Kidney (tissue), 14 donors: Measurements from ENCODE around the gene CYTH2. TPM values are rescaled to one million over a fixed set of nuclear protein-coding genes. Genes with fewer than 3 reads are reported as not detected.

ENCODE experiments used
- DNase-seq, 5 donors: peaks; one replicate each; pipeline ENCODE4 v3.0.0-alpha.2; 2013 to 2020
- FAIRE-seq: peaks from 2 replicates; lab custom pipeline; 2012; peaks lifted over from hg19 to GRCh38; lab: Jason Lieb, UNC
- H3K27ac ChIP-seq, 2 donors: one replicate each; pipeline ENCODE4 v1.7.0; 2013; ENCODE audit warnings: low read depth in 2 of 2, low read length in 2 of 2, inconsistent platforms in 1 of 2
- H3K27me3 ChIP-seq: one replicate; pipeline ENCODE4 v1.7.1; 2013; ENCODE audit warnings: low read length, inconsistent platforms; ENCODE audit not compliant: control insufficient read depth, insufficient read depth
- H3K36me3 ChIP-seq, 3 donors: one replicate each; pipeline versions ENCODE4 v1.7.0 to v1.7.1; 2013; ENCODE audit warnings: low read length in 3 of 3, control low read depth in 1 of 3, inconsistent platforms in 1 of 3; ENCODE audit not compliant: insufficient read depth in 3 of 3, control insufficient read depth in 2 of 3
- H3K4me1 ChIP-seq, 3 donors: one replicate each; pipeline versions ENCODE4 v1.7.0 to v1.7.1; 2013; ENCODE audit warnings: low read length in 3 of 3, inconsistent platforms in 1 of 3, low read depth in 1 of 3; ENCODE audit not compliant: control insufficient read depth in 2 of 3, insufficient read depth in 2 of 3
- H3K4me3 ChIP-seq, 3 donors: one replicate each; pipeline versions ENCODE4 v1.7.0 to v1.8.1; 2013; ENCODE audit warnings: low read length in 3 of 3, control low read depth in 1 of 3, inconsistent platforms in 1 of 3
- H3K9ac ChIP-seq, 3 donors: one replicate each; pipeline versions ENCODE4 v1.7.0 to v1.7.1; 2013; ENCODE audit warnings: low read length in 3 of 3, control low read depth in 1 of 3, inconsistent platforms in 1 of 3
- H3K9me3 ChIP-seq, 3 donors: one replicate each; pipeline versions ENCODE4 v1.7.0 to v1.7.1; 2013; ENCODE audit warnings: low read length in 3 of 3, control low read depth in 1 of 3, inconsistent platforms in 1 of 3; ENCODE audit not compliant: control insufficient read depth in 2 of 3, insufficient read depth in 1 of 3
- intact Hi-C: fragments of 100-400 bp; cut with DNase I; formaldehyde crosslinking; loops from one replicate; pipeline ENCODE4 v1.11.1; 2022
- polyA plus RNA-seq: library from polyadenylated mRNA; stranded (reverse); fragments of 350-450 nt; fragmentation: Illumina TruSeq; extraction: RNeasy Lipid Tissue Mini Kit (QIAGEN cat#74804); gene quantifications from one replicate; pipeline ENCODE4 v1.2.3, GENCODE V29; 2014; ENCODE audit warnings: low read depth, low replicate concordance; ENCODE audit not compliant: insufficient read depth
- total RNA-seq: library from RNA; stranded (reverse); fragmentation: NEBNext Ultra II Directional; extraction: Animal tissue kit (Norgen Biotek cat#: 25700); gene quantifications from one replicate; pipeline ENCODE4 v1.2.1, GENCODE V29; 2021
- TF ChIP-seq, protein P1 (sequence below): IDR thresholded peaks from 3 replicates; pipeline ENCODE4 v1.5.1; 2012; ENCODE audit warnings: mild to moderate bottlenecking, moderate library complexity, borderline replicate concordance; ENCODE audit not compliant: insufficient read depth; ENCODE audit errors: extremely low read depth
- donor health status: control.
- donor health status: control.
- donor health status: control.
- donor health status: control.
- donor health status: control.
- donor health status: DM: yes; HTN: yes; CAD: no.
- donor health status: Normal renal cell carcinoma (clear cell type).

CYTH2 gene
- total and polyA plus RNA-seq, 2 donors from 2014 or later: 51.0 to 96.1 TPM

DNA sequence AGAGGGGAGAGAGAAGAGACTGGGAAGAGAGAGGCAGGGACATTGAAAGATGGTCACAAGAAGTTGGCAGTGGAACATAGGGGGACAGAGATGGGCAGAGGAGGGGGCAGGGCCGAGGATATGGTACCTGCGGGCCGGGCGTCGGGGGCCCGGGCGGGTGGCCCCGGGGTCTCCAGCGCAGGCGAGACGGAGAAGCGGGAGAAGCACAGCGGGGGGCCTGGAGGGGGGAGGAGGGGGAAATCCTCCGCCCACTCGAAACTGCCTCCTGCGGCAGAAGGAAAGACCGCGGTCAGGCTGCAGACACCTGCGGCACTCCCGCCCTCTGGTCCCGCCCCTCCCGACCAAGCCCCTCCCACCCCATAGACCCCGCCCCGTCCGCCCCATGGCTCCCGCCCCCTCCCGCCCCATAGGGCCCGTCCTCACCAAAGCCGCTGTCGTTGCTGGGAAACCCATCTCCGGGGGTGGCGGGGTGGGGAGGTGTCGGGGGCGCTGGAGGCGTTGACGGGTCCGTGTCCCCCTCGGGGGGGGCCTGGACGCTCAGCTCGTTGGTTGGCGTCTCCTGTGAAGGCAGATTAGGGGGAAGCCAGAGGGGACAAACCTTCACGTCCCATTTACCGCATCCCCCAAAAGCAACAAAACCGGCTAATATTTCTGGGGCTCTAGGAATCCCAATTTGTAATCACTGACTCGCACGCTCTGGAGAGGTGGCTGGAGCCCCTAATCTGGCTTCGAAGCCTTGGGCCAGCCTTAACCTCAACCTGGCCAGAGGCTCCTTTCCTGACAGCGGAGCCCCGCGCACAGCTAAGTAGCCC is 22.0 kb downstream of the CYTH2 start:
- H3K27me3 ChIP-seq: no peaks in the 10 kb centered on the region
- H3K9ac ChIP-seq: no peak overlapping the region
- H3K4me1 ChIP-seq: peaks cover 0 to 11% (median 0%) of the 10 kb centered on the region in 3 donors
- no peaks in the 10 kb centered on the region for H3K9me3 ChIP-seq
- no peaks in the 10 kb centered on the region for H3K36me3 ChIP-seq
- no peak overlapping the region for H3K4me3 ChIP-seq
- no peak for FAIRE-seq
- peak in 3 of 5 donors; percentile 67 to 91 (median 89) for DNase-seq
- peak overlapping the region in 1 of 2 donors; percentile 11 for H3K27ac ChIP-seq
- intact Hi-C loops: no loop called here
- TF ChIP-seq, protein P1, sequence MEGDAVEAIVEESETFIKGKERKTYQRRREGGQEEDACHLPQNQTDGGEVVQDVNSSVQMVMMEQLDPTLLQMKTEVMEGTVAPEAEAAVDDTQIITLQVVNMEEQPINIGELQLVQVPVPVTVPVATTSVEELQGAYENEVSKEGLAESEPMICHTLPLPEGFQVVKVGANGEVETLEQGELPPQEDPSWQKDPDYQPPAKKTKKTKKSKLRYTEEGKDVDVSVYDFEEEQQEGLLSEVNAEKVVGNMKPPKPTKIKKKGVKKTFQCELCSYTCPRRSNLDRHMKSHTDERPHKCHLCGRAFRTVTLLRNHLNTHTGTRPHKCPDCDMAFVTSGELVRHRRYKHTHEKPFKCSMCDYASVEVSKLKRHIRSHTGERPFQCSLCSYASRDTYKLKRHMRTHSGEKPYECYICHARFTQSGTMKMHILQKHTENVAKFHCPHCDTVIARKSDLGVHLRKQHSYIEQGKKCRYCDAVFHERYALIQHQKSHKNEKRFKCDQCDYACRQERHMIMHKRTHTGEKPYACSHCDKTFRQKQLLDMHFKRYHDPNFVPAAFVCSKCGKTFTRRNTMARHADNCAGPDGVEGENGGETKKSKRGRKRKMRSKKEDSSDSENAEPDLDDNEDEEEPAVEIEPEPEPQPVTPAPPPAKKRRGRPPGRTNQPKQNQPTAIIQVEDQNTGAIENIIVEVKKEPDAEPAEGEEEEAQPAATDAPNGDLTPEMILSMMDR: no peak

DNA sequence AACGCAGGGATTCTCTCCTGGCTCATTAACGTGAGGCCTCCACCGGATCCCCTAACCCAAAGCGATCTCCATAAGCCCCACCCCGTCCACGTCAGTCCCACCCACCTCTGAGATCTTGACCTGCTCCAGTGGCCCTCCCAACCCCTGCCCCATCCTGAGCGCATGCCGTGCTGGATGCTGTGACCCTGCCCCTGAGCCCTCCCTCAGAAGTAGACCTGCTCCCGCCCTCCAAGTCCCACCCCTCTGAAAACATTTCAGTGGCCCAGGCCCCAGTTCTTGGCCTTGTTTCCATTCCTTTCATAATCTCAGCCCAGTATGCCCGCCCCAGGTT is 22.6 kb downstream of the CYTH2 start:
- no peaks in the 10 kb centered on the region for H3K9me3 ChIP-seq
- intact Hi-C loops: no loop called here
- H3K4me1 ChIP-seq: peaks cover 0 to 11% (median 0%) of the 10 kb centered on the region in 3 donors
- no peak overlapping the region for H3K9ac ChIP-seq
- TF ChIP-seq, protein P1: no peak
- H3K4me3 ChIP-seq: no peak overlapping the region
- no peak overlapping the region for H3K27ac ChIP-seq
- H3K36me3 ChIP-seq: no peaks in the 10 kb centered on the region
- peak in 1 of 5 donors; percentile 72 for DNase-seq
- no peaks in the 10 kb centered on the region for H3K27me3 ChIP-seq
- FAIRE-seq: no peak

DNA sequence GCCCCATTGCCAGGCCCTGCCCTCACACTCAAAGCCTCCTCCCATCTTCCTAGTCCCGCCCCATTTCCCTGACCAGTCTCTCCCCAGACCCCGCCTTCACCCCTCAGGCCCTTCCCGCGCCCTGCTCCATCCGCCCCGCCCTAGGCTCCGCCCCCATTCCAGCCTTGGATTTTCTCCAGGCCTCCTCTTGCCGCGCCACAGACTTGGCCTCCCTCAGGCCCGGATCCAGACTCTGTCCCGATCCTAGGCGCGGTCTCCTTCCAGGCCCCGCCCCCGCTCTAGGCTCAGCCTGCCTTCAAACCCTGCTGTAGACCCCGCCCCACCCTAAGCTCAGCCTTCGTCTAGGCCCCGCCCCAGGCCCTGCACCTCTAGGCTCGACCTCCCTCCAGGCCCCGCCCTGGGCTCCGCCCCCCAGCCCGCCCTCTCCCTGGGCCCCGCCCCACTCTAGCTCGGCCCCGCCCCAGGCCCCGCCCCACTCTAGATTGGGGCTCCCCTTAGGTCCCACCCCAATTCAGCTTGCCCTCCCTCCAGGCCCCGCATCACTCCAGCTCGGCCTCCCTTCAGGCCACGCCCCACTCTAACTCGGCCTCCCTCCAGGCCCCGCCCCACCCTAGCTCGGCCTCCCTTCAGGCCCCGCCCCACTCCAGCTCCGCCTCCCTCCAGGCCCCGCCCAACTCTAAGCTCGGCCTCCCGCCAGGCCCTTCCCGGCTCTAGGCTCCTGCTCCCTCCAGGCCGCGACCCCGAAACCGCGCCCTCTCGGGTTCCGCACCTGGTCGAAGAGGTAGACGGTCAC is 24.0 kb downstream of the CYTH2 start:
- intact Hi-C loops: no loop called here
- Histone ChIP-seq H3K4me1 (peaks cover 0 to 7% (median 0%) of the 10 kb centered on the region in 3 donors), H3K27ac (peak overlapping the region in 1 of 2 donors; percentile 63), H3K9me3 (no peaks in the 10 kb centered on the region), H3K36me3 (no peaks in the 10 kb centered on the region), H3K27me3 (no peaks in the 10 kb centered on the region), H3K4me3 (peak overlapping the region in 2 of 3 donors; percentile 52 to 62), H3K9ac (peak overlapping the region in 1 of 3 donors; percentile 26)
- peak; percentile 94 to 100 (median 96) for DNase-seq
- TF ChIP-seq, protein P1: no peak
- no peak for FAIRE-seq
